Measurements from ENCODE around the gene ABCA7. TPM values are rescaled to one million over a fixed set of nuclear protein-coding genes. Genes with fewer than 3 reads are reported as not detected.

ABCA7 gene
- total and polyA plus RNA-seq, 2 donors = 1.9 to 5.9 TPM

GRCh38 chr19:1065606-1066109, 25.8 kb downstream of the ABCA7 start:
- 56% methylated on average over 17 of the region's 17 CpGs for WGBS
- Histone ChIP-seq H3K4me1 (ENCODE audit: insufficient read depth) (peaks cover 2% of the 10 kb centered on the region), H3K4me3 (ENCODE audit: low read depth, low read length) (no peak overlapping the region), H3K36me3 (ENCODE audit: insufficient read depth) (no peaks in the 10 kb centered on the region), H3K27ac (ENCODE audit: low read depth) (no peak overlapping the region)
- no peak for DNase-seq (ENCODE audit: extremely low spot score)

- DNase-seq (ENCODE audit: extremely low spot score) = no peak
- 31% methylated on average over 17 of the region's 17 CpGs for WGBS
- H3K4me1 ChIP-seq (ENCODE audit: insufficient read depth) = peaks cover 3% of the 10 kb centered on the region
- no peaks in the 10 kb centered on the region for H3K36me3 ChIP-seq (ENCODE audit: insufficient read depth)
- no peak overlapping the region for H3K4me3 ChIP-seq (ENCODE audit: low read depth, low read length)
- H3K27ac ChIP-seq (ENCODE audit: low read depth) = no peak overlapping the region
Measured at GRCh38 chr19:1066251-1066747, 26.4 kb downstream of the ABCA7 start.

- H3K36me3 ChIP-seq (ENCODE audit: insufficient read depth) = no peaks in the 10 kb centered on the region
- 5% methylated on average over 61 of the region's 61 CpGs for WGBS
- peak within 1 kb of the TSS; percentile 42 for H3K4me3 ChIP-seq (ENCODE audit: low read depth, low read length)
- peaks cover 3% of the 10 kb centered on the region for H3K4me1 ChIP-seq (ENCODE audit: insufficient read depth)
- DNase-seq (ENCODE audit: extremely low spot score) = no peak
- no peak within 1 kb of the TSS for H3K27ac ChIP-seq (ENCODE audit: low read depth)
Measured at GRCh38 chr19:1066748-1067340, 26.9 kb downstream of the ABCA7 start, which contains the start of gene ARHGAP45. TSS of gene ARHGAP45 (plus strand) at chr19:1067167. CDS start at chr19:1067406, 239 bp downstream.

- Histone ChIP-seq H3K36me3 (ENCODE audit: insufficient read depth) (no peaks in the 10 kb centered on the region), H3K27ac (ENCODE audit: low read depth) (no peak overlapping the region), H3K4me1 (ENCODE audit: insufficient read depth) (peaks cover 3% of the 10 kb centered on the region), H3K4me3 (ENCODE audit: low read depth, low read length) (peak overlapping the region; percentile 42)
- WGBS = 3% methylated on average over 38 of the region's 38 CpGs
- no peak for DNase-seq (ENCODE audit: extremely low spot score)
Measured at GRCh38 chr19:1067341-1067957, 27.5 kb downstream of the ABCA7 start.

- H3K27ac ChIP-seq (ENCODE audit: low read depth) = no peak overlapping the region
- H3K4me1 ChIP-seq (ENCODE audit: insufficient read depth) = peaks cover 3% of the 10 kb centered on the region
- H3K36me3 ChIP-seq (ENCODE audit: insufficient read depth) = no peaks in the 10 kb centered on the region
- WGBS = 64% methylated on average over 45 of the region's 45 CpGs
- no peak for DNase-seq (ENCODE audit: extremely low spot score)
- peak overlapping the region; percentile 42 for H3K4me3 ChIP-seq (ENCODE audit: low read depth, low read length)
Measured at GRCh38 chr19:1068009-1069001, 28.4 kb downstream of the ABCA7 start.

GRCh38 chr19:1069009-1069779, 29.3 kb downstream of the ABCA7 start:
- no peak for DNase-seq (ENCODE audit: extremely low spot score)
- H3K36me3 ChIP-seq (ENCODE audit: insufficient read depth) = no peaks in the 10 kb centered on the region
- peaks cover 3% of the 10 kb centered on the region for H3K4me1 ChIP-seq (ENCODE audit: insufficient read depth)
- H3K27ac ChIP-seq (ENCODE audit: low read depth) = no peak overlapping the region
- 57% methylated on average over 25 of the region's 25 CpGs for WGBS
- peak overlapping the region; percentile 42 for H3K4me3 ChIP-seq (ENCODE audit: low read depth, low read length)

- 22% methylated on average over 21 of the region's 21 CpGs for WGBS
- DNase-seq (ENCODE audit: extremely low spot score) = no peak
- H3K36me3 ChIP-seq (ENCODE audit: insufficient read depth) = no peaks in the 10 kb centered on the region
- peaks cover 3% of the 10 kb centered on the region for H3K4me1 ChIP-seq (ENCODE audit: insufficient read depth)
- no peak overlapping the region for H3K4me3 ChIP-seq (ENCODE audit: low read depth, low read length)
- H3K27ac ChIP-seq (ENCODE audit: low read depth) = no peak overlapping the region
Measured at GRCh38 chr19:1070576-1070930, 30.6 kb downstream of the ABCA7 start.

GRCh38 chr19:1070931-1071791, 31.3 kb downstream of the ABCA7 start:
- 13% methylated on average over 99 of the region's 99 CpGs for WGBS
- Histone ChIP-seq H3K4me3 (ENCODE audit: low read depth, low read length) (no peak overlapping the region), H3K36me3 (ENCODE audit: insufficient read depth) (no peaks in the 10 kb centered on the region), H3K27ac (ENCODE audit: low read depth) (no peak overlapping the region), H3K4me1 (ENCODE audit: insufficient read depth) (peaks cover 3% of the 10 kb centered on the region)
- no peak for DNase-seq (ENCODE audit: extremely low spot score)

- Histone ChIP-seq H3K36me3 (ENCODE audit: insufficient read depth) (no peaks in the 10 kb centered on the region), H3K4me1 (ENCODE audit: insufficient read depth) (peaks cover 1% of the 10 kb centered on the region), H3K27ac (ENCODE audit: low read depth) (no peak overlapping the region), H3K4me3 (ENCODE audit: low read depth, low read length) (no peak overlapping the region)
- WGBS = 85% methylated on average over 11 of the region's 11 CpGs
- DNase-seq (ENCODE audit: extremely low spot score) = no peak
Measured at GRCh38 chr19:1072371-1073015, 32.6 kb downstream of the ABCA7 start.

GRCh38 chr19:1073063-1073955, 33.4 kb downstream of the ABCA7 start:
- Histone ChIP-seq H3K4me1 (ENCODE audit: insufficient read depth) (peaks cover 1% of the 10 kb centered on the region), H3K27ac (ENCODE audit: low read depth) (no peak overlapping the region), H3K36me3 (ENCODE audit: insufficient read depth) (no peaks in the 10 kb centered on the region), H3K4me3 (ENCODE audit: low read depth, low read length) (no peak overlapping the region)
- no peak for DNase-seq (ENCODE audit: extremely low spot score)
- 93% methylated on average over 30 of the region's 30 CpGs for WGBS

- Histone ChIP-seq H3K4me3 (ENCODE audit: low read depth, low read length) (no peak overlapping the region), H3K36me3 (ENCODE audit: insufficient read depth) (no peaks in the 10 kb centered on the region), H3K27ac (ENCODE audit: low read depth) (no peak overlapping the region), H3K4me1 (ENCODE audit: insufficient read depth) (peaks cover 1% of the 10 kb centered on the region)
- whole genome bisulfite sequencing = 81% methylated on average over 28 of the region's 28 CpGs
- no peak for DNase-seq (ENCODE audit: extremely low spot score)
Measured at GRCh38 chr19:1073956-1074517, 34.1 kb downstream of the ABCA7 start.
